GM18873 (cell line): ENCODE measurements around the gene ZBTB16.

Experiments used
- ATAC-seq: cut with Tn5 transposase; IDR thresholded peaks from one replicate; pipeline ENCODE4 v1.9.1; 2021; ENCODE audit warnings: mild to moderate bottlenecking, moderate library complexity, moderate number of reproducible peaks; ENCODE audit not compliant: unreplicated experiment, low FRiP score

The ZBTB16 gene

DNA sequence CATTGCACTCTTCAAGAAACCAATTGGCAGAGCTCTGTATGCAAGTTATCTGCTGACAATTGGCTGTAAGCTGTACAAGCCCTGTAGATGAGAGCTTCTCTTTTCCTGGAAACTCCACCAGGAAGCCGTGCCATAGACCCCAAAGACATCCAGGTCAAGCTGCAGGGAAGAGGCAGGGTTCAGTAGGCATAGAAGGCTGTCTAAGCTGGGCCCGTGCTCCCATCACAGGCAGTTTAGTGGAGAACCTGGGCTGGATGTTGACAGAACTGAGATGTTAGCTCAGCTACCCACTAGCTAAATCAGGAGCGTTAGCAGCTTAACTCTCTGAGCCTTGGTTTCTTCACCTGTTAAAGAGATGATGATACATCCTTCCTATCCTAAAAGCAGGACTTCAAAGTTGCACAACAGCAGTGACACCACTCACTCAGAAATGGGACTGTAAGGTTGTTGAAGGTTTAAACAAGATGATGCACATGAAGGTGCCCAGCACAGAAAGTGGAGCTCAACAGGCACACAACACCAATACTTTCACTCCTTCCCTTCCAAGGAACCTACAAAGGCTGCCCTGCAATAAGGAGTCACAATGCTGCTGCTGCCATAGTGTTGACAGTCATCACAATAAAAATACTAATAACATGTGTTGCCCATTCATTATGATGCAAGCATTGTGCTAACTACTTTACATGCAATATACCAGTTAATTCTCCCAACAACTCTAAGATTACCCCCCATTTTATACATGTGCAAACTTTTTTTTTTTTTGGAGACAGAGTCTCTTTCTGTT, 115.4 kb downstream of the ZBTB16 start:
- ATAC-seq: no peak

DNA sequence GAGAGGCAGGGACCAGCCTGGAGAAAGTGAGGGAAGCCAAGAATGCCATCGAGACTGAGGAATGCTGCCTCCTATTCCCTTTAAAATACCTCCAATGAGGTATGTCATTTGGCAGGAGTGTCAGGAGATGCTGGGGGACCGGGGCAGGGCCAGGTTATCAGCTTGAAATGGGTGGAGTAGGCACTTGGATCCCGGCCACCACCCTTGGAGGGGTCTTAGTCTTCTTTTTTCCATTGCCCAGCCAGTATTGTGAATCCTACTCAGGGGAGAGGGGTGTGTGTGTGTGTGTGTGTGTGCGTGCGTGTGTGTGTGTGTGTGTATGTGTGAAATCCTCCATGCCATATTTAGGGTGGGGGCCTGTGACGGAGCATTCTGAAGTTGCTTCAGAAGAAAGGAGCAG, 116.2 kb downstream of the ZBTB16 start:
- ATAC-seq: no peak

DNA sequence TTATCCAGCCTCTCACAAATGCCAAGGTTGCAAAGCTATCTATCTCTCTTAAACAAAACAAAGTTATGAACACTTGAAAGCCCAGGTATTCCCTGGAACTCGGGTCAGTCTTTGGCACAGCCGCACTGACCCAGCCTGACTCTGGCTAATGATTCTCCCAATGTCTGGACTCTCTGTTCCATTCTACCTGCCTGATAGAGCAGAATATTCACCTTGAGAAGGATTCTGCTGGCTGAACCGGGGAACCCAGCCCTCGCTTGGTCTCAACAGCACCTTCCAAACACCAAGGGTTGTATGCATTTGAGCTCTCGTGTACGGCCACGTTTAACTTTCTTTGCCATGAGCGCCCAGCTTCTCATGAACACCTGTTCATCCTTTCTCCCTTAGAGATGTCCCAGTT, 116.8 kb downstream of the ZBTB16 start:
- ATAC-seq: no peak

DNA sequence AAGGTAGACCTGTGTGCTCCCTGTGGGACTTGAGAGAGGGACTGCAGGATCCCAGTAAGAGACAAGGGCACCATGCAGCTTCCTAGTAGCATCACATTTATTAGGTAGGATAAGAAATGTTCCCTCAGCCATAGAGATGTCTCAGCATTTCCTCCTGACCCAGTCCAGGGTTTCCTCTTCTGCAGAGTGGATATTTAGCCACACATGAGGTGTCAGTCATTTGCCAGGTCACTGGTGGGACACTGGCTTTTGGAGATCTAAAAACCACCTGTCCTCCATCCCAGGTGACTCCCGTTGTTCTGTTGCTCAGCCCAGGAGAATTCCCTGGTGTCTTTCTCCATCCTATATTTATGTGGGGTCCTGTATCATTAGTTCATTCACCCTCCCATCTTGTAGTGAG, 119.1 kb downstream of the ZBTB16 start:
- ATAC-seq: no peak

DNA sequence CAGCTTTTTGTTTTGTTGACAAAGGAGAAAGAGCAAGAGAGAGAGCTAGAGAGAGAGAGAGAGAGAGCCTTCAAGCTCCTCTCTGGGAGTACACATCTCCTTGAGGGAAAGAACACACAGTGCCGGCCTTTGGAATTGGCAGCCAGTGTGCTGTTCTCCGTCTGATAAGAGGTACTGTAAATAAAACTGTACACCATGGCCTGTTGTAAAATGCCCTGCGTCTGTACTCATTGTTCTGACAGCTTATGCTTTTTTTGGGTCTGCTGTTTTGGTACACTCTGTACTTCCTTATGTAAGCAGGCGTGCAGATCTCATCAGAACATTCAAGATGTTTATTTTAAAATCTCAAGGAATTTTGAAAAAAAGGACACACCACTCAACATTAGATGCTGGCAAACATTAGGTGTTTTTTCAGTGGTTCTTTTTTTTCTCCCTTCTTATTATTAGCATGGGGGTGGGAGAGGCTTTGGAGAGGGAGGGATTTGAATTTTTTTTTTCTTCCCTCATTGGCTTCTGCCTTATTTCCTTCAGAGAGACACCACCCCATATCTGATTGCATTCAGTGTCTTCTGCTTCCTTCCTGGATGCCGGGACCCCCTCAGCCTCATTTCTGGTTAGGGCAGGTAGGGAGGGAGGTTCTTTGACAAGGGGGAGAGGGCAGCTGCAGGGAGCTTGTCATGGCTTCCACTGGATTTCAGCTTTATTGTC, 119.9 kb downstream of the ZBTB16 start:
- ATAC-seq: no peak

DNA sequence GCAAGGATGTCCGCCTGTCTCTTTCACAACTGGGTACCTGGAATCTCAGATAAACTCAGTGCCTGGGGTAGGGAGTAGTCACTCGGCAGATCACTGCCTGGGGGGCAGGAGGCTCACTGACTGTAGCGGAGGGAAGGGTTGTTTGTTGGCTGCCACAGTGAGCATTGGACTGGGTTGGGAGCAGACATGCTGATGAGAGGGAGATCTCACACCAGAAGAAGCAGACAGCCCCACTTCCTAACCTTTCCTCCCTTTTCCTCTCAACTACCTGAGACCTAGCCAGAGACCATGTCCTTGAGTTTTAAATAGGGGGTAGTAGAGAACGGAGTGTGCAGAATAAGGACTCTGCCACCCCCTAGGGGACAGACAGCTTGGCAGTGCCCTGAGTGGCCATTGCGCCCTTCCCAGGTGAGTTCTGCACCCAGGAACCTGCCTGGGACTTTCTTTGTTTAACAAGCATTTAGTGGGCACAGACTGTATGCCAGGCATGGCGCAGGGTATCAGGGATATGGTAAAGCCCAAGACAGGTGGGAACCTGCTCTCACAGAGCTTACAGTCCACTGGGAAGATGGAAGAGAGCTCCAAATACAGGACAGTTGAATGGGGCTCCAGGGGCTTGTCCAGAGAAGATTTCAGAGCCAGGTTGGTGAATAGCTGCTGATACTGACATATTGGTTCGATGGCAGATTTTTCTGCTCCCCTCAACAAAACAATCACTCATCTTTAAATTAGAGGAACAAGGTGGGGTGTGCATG, 121.0 kb downstream of the ZBTB16 start:
- ATAC-seq: no peak

DNA sequence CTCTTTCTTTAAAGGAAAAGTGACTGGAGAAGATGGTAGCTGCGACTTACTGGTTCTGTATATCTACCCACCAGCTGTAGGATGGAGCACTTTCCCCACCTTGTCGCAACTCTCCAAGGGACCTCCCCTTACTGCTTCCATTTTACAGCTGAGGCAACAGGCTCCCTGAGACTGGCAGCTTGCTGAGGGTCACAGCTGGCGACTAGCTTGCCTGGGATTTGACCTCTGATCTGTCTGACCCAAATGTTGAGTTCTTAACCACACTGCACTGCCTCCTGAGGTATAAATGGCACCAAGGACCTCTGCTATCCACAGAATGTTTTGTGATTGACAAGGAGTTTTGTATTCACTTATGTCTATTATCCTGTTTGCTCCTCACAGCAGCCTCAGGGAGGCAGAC, 121.7 kb downstream of the ZBTB16 start:
- no peak for ATAC-seq

DNA sequence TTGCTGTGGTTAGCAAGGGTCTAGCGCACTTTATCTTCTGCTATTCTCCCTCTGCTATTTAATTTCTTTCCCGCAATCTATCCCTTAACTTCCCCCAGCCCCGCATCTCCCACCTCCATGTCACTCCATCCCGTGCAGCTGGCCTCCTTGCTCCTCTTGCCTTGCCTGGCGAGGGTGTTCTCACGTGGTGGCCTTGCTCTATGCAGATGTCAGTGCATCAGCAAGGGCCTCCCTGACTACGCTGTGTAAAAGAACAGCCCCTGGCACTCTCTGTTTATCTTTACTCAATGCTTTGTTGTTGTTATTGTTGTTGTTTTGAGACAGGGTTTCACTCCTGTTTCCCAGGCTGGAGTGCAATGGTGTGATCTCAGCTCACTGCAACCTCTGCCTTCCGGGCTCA, 122.2 kb downstream of the ZBTB16 start:
- ATAC-seq: no peak

DNA sequence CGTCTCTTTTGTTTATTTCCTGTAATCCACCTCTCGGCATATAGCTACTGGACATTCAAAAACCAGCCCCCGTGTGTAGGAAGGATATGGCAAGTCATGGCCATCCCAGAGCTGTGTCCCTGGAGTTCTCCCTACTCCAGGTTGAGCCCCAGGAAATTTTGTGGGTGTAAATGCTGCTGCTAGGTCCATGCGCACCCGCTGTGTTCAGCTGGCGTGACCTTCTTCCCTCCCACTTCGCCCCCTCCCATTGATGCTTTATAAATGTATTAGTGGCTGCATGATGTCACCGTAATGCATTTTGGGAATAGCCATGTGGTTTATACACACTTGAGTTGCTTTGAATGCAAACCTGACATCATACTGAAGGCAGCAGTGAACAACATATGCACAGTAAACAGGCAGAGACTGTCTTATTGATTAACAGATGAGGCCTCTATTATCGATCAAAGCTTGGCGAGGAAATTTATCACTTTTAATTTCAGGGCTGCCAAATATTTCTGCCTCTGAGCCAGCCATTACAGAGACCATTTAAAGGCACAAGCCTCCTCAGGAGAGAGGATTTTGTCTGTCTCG, 123.0 kb downstream of the ZBTB16 start:
- ATAC-seq: no peak

DNA sequence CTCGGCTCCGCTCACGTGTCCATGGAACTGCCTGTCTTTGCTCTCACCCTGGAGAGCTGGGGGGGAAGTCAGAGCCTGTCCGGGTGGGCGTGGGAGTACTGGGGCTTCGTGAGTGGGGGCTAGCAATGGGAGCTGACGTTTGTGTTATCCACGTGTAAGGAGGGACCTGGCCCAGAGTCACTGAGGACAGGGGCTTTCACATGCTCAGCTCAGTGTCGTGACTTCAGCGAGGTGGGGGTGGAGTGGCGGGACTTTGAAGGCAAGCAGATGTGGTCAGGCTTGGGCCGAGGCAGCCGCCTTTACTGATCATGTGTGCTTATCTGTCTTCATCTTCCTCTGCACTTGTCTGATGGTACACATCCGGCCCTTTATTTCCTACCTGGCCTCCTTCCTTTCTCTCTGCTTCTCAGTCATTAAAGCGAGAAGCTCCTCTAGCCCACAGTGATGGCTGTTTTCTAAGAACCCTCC, 123.6 kb downstream of the ZBTB16 start:
- ATAC-seq: no peak

DNA sequence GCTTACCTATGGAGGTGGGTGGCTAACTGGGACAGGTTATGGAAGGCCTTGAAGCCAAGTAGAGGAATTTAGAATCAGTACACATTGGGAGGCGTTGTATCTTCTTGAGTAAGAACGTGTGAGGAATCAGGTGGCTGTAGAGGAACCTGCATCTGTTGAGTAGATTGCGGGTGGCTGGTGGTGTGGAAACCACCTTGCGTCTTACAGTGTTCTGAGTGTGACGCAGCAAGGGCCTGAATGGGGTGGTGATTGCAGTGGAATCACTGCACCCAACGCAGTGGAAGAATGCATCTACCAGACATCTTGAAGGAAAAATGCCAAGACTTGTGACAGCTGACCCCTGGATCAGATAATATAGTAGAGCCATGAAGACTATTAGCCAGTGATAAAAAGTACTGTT, 125.9 kb downstream of the ZBTB16 start:
- no peak for ATAC-seq

DNA sequence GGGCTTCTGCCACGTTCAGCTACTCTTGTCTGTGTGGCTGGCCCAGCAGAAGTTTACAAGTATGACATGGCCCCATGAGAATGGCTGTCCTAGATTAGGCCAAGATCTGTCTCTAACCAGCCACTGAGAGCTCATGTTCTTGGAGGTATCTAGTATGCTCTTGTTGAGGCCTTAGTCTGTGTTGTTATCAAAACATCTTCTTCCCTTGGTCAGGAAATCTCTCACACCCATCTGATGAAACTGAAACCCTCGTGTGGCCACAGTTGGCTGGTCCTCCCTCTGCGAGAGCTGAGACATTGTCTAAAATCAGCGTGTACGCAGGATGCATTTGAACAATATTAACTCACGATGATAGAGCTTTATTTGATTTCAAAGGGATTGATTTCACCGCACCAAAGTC, 127.7 kb downstream of the ZBTB16 start:
- ATAC-seq: no peak

DNA sequence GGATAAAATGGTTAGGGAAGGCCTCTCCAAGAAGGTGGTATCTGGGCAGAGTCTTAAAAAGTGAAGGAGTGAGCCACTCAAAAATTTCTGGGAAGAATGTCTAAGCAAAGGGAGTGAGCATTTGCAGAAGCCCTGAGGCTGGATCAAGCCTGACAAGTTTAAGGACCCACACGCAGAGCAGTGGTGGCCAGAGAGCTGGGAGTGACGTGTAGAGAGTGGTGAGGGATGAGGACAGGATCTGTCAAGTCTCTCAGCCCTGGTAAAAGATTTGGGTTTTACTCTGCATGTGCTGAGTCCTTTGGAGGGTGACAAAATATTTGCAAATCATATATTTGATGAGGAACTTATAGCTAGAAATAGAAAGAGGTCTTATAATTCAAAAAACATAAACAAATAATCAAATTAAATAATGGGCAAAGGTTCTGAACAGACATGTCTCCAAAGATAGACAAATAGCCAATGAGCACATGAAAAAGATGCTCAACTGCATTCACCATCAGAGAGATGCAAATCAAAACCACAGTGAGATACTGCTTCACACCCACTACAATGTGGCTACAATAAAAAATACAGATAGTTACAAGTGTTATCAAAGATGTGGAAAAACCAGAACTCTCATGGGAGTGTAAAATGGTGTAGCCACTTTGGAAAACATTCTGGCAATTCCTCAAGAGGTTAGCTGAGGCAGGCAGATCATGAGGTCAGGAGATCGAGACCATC, 129.5 kb downstream of the ZBTB16 start:
- no peak for ATAC-seq

DNA sequence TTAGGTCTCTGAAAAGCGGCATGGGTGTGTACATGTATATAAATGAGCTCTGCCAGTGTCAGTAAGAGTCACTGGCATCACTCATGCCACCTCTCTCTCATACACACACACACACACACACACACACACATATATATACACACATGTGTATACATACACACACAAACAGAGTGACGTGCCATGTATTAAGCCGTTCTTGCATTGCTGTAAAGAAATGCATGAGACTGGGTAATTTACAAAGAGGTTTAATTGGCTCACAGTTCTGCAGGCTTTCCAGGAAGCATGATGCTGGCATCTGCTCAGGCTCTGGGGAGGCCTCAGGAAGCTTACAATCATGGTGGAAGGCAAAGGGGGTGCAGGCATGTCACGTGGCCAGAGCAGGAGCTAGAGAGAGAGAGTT, 131.1 kb downstream of the ZBTB16 start:
- ATAC-seq: no peak

DNA sequence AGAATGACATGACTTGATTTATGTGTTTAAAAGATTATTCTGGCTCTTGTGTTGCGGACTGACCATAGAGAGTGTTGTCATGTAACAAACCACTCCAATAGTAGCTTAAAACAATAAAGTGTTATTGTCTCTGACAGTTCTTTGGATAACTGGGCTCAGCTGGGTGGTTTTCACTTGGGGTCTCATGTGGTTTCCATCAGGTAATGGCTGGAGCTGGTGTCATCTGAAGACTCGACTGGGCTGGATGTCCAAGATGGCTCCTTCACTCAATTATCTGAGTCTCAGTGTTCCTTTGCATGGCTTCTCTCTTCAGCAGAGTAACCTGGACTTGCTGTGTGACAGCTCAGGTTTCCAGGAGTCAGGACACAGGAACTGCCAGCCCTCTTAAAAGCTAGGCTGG, 132.4 kb downstream of the ZBTB16 start:
- ATAC-seq: no peak

DNA sequence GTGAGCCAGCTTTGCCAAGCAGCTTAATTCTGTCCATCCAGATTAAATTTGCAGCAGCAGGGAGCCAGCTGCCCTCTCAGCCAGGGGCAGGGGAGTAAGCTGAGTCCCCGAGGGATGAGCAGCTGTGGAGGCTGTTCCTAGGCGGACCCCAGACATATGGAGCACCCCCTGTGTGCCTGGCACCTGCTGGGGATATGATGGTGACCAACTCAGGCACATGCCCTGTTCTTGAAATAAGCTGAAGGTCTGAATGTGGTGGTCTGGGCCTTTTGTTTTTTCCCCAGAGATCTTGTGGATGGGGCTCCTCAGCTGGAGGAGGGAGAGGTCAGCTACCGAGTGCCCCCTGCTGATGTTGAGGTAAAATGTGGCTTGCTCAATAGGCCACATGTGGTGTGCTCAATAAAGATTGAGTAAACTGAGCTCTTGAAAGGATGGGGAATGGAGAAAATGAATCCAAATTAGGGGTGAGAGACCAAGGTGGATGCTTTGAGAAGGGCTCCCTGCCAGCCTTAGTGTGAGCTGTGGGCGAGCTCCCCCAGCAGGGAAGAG, 133.4 kb downstream of the ZBTB16 start:
- no peak for ATAC-seq

DNA sequence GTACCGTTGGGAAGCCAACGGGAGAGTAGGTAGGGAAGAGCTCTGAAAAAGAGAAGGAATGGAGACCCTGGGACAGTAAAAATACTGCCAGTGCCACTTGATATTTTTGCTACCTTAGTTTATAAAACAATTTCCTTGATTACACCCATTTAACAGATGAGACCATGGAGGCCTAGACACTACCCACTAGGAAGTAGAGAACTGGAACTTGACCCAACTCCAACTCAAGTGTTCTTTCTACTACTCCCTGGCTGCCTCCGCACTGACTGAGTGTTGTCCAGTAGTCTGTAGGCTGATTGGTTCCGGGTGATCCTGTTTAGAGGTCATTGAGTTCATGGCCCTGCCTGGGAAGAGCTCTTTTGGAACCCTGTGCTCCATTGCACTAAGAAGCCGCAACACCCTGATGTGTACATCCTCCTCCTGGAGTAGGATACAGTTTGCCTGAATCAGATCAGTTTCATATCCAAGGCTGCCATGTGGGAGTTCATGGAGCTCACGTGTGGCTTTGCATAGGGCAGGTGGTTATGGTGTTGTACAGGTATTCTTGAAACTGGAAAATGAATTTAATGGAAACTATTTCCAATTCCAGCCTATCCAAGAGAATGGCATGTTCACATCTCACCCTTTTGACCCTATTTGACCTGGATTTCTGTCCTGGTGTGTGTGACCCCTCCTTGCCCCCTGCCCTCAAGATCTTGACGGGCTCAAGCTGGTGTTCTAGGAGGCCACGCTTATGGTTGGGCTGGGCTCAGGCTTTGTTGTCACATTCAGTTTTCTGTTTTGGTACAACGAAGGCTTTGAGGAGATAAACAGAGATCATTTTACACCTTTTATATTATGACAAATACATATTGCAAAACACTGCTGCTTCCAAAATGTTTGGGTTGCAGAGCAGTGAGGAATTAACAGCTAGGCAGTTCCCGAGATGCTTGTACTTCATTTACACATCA, 134.5 kb downstream of the ZBTB16 start:
- no peak for ATAC-seq

DNA sequence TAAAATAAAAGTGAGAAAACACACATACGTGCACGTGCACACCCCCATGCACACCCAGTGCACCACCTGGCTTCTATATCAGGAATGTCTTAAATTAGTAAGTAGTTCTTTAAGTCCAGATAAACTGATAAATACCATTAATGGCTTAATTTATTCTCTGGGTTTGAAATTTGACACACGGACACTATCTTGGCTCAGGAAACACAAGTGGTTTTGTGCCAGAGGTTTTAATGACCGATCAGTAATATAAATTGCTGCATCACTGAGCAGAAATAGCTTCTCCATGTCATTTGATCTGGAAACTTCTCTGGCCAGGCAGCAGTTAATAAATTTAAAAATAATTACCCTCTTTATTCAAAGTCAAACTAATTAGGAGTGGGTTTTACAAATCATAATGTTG, 135.2 kb downstream of the ZBTB16 start:
- ATAC-seq: no peak

DNA sequence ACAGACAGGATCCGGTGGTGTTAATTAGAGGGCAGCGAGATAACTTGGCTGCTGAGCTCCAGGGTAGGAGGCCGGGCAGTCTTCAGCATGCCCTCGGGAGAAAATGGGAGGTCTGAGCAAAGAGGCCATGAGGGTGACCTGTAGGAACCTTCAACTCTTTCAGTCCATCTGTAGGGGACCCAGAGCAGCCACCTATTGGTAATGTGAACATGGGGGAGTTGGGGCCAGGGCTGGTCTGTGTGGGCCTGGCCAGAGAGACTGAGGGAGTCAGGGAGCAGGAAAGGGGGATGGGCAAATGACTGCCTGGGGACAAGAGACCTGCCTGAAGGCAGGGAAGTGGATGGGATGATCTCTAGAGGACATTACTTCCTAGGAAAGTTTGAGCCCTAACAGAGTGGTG, 135.6 kb downstream of the ZBTB16 start:
- ATAC-seq: no peak
